ENCODE data around the gene SLC1A1.

DNA sequence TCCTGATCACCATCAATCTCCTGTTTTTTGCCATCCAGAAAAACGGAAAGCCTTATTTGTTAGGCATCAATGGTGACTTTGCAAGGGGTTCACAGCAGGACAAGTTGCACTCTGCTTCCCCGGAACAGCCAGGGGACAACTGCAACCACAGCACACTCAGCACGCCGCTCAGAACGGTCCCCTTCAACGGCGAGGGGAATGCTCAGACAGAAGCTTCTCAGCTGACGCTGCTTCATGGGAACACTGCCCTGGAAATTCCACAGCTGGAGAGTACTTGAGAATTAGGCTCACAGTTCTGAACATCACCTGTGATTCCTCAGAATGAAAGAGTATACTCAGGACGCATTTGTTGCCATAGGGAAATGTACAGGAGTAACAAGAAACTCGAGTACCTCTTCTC is 131.7 kb downstream of the SLC1A1 start:
- TF ChIP-seq, protein P1, sequence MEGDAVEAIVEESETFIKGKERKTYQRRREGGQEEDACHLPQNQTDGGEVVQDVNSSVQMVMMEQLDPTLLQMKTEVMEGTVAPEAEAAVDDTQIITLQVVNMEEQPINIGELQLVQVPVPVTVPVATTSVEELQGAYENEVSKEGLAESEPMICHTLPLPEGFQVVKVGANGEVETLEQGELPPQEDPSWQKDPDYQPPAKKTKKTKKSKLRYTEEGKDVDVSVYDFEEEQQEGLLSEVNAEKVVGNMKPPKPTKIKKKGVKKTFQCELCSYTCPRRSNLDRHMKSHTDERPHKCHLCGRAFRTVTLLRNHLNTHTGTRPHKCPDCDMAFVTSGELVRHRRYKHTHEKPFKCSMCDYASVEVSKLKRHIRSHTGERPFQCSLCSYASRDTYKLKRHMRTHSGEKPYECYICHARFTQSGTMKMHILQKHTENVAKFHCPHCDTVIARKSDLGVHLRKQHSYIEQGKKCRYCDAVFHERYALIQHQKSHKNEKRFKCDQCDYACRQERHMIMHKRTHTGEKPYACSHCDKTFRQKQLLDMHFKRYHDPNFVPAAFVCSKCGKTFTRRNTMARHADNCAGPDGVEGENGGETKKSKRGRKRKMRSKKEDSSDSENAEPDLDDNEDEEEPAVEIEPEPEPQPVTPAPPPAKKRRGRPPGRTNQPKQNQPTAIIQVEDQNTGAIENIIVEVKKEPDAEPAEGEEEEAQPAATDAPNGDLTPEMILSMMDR (IDR thresholded peaks at IDR 0.05): no peak
- TF ChIP-seq EP300 (IDR thresholded peaks at IDR 0.05) (no peak), POLR2A (IDR thresholded peaks at IDR 0.05) (no peak), POLR2AphosphoS5 (IDR thresholded peaks at IDR 0.05) (no peak)

All from upper lobe of left lung (tissue), 4 donors.